DMS114 treated with DMSO at 0.1 percent for 48 hours (cell line): ENCODE results near the gene ZMIZ1.

Source experiments
- DNase-seq: peaks from one replicate; lab custom pipeline; 2025; ENCODE audit not compliant: unreplicated experiment; lab: John Stamatoyannopoulos, UW

The ZMIZ1 gene

GRCh38 chr10:79183468-79183865 lies 114.7 kb downstream of the ZMIZ1 start:
- DNase-seq, result no peak

- DNase-seq, result no peak
These were observed 115.4 kb downstream of the ZMIZ1 start for GRCh38 chr10:79184145-79184625.

- no peak for DNase-seq
These were observed 115.9 kb downstream of the ZMIZ1 start for GRCh38 chr10:79184657-79185056.

- no peak for DNase-seq
These were observed 116.5 kb downstream of the ZMIZ1 start for GRCh38 chr10:79185067-79185774.

GRCh38 chr10:79185796-79186374 lies 117.1 kb downstream of the ZMIZ1 start:
- DNase-seq, result no peak

- DNase-seq, result no peak
These were observed 117.8 kb downstream of the ZMIZ1 start for GRCh38 chr10:79186486-79187120.

GRCh38 chr10:79187121-79187940 lies 118.6 kb downstream of the ZMIZ1 start:
- DNase-seq, result no peak

- DNase-seq, result no peak
These were observed 119.6 kb downstream of the ZMIZ1 start for GRCh38 chr10:79188154-79188965.

- DNase-seq, result no peak
These were observed 120.4 kb downstream of the ZMIZ1 start for GRCh38 chr10:79189181-79189580.

GRCh38 chr10:79189853-79190435 lies 121.2 kb downstream of the ZMIZ1 start:
- no peak for DNase-seq

- no peak for DNase-seq
These were observed 122.0 kb downstream of the ZMIZ1 start for GRCh38 chr10:79190740-79191261.

- DNase-seq, result no peak
These were observed 123.3 kb downstream of the ZMIZ1 start for GRCh38 chr10:79191951-79192676.

GRCh38 chr10:79192677-79193003 lies 123.9 kb downstream of the ZMIZ1 start:
- DNase-seq, result no peak

GRCh38 chr10:79193694-79194382 lies 125.1 kb downstream of the ZMIZ1 start:
- no peak for DNase-seq

- DNase-seq, result peak; percentile 57
These were observed 126.5 kb downstream of the ZMIZ1 start for GRCh38 chr10:79195091-79195923.

- DNase-seq, result peak; percentile 13
These were observed 128.0 kb downstream of the ZMIZ1 start for GRCh38 chr10:79196470-79197461.

- no peak for DNase-seq
These were observed 128.8 kb downstream of the ZMIZ1 start for GRCh38 chr10:79197558-79197957.
